ENCODE data around the gene PHF21A.

GRCh38 chr11:46160100-46160499 is 38.8 kb upstream of the PHF21A start:
- TF ChIP-seq CTCF (IDR thresholded peaks at IDR 0.05) (no peak), POLR2A (IDR thresholded peaks at IDR 0.05) (no peak)
